Central memory CD4-positive, alpha-beta T cell (primary cell): ENCODE data around the gene ANKRD6.

Source experiments
- DNase-seq: peaks from one replicate; pipeline ENCODE4 v3.0.0; 2022

The ANKRD6 gene

GRCh38 chr6:89475634-89476033 lies 42.7 kb downstream of the ANKRD6 start:
- DNase-seq: peak; percentile 14

GRCh38 chr6:89479897-89480296 lies 46.9 kb downstream of the ANKRD6 start:
- DNase-seq: no peak

DNA sequence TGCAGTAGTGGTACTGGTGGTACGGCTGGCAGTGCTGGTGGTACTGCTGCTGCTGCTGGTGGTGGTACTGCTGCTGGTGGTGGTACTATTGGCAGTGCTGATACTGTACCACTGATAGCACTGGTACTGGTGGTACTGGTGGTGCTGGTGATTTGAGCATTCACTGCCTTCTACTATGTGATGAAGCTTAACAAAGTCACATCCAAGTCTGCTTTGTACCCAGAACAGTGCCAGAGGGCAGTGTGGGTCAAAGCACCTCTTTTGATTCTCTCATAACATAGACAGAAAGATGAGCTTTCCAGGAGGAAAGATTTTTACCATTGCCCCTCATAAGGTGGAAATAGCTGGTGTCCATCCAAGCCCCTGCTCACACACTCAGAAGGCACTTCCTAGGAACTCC lies 48.7 kb downstream of the ANKRD6 start:
- no peak for DNase-seq

DNA sequence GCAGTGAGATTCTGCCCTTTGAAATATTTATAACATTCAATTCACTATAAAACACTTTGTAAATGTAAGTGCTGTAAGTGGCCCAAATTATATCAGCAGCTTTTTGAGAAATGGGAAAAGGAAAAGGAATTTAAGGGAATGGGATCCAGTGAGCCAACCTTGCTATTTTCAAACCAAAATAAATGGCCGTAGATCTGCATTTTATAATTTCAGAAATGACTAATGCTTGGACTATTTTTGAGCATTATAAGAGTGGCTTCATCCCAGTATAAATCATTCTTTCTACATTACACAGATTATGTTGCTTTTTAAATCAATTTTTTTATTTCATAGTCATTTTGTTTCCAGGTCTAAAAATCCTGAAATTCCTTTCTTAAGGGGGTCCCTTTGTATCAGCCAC lies 49.2 kb downstream of the ANKRD6 start:
- no peak for DNase-seq

- DNase-seq: no peak
Observed at GRCh38 chr6:89483111-89483720, 50.3 kb downstream of the ANKRD6 start.

DNA sequence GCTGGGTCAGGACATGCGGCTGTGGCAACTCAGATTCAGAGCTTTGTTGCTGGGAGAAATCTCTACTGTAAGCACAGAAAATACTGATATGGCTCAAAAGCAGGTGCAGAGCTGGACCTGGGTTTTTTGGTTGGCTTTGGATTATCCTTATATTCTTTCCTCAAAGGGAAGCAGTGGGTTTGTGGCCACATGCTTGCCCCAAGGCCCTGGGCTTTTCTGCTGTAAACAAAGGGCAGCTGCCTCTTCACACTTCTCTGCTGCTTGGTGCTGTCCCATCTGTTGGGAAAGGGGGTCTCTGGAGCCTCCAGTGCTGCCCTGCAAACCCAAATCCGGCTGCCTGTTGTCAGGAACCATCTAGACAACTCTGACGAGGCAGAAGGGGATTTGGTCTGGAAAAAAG lies 52.4 kb downstream of the ANKRD6 start:
- no peak for DNase-seq

DNA sequence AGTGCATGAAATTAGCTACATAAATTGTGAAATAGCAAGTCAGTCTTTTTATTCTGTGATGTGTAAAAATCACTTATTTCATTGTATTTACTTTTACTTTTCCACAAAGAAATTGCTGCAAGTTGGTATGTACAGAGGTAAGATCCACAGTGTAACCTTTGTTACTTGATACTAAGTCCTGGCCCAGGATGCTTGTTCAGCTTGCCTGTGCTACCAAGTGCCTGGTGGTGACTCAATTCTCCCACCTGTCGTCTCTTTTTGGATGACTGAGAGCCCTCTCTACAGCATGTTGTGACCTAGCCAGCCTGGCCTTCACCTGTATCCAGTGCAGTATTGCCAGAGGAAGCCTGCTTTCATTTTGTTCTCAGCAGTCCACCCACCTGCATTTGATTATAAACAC lies 54.9 kb downstream of the ANKRD6 start:
- DNase-seq: no peak

GRCh38 chr6:89488438-89488837 lies 55.5 kb downstream of the ANKRD6 start:
- no peak for DNase-seq

- no peak for DNase-seq
Observed at GRCh38 chr6:89489078-89489477, 56.1 kb downstream of the ANKRD6 start.

DNA sequence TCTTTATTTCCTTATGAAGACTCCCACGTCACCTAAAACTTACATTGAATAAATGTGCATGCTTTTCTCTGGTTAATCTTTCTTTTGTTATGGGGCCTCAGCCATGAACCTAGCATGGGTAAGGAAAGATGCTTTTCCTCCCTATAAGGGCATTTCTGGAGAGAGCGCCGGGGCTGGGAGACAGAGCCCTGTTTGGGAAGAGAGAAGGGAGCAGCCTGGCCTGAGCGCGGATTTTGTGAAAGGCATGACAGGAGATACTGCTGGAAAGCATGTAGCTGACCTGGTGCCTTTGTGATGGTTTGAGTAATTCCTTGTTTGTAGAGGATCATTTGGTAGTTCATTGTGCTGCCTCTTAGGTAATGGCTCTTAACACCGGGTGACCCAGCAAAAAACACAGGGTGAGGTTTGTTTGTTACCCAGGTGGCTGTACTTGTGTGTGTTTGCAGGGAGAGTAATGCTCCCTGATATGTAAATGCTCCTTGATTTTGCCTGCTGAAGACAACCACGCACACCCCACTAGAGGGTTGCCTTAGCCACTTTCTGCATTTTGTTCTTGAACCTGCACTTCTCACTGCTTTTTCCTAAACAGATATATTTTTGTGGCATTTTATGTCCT lies 59.2 kb downstream of the ANKRD6 start:
- DNase-seq: no peak

GRCh38 chr6:89494131-89494793 lies 61.3 kb downstream of the ANKRD6 start:
- DNase-seq: no peak

GRCh38 chr6:89495961-89496535 lies 63.1 kb downstream of the ANKRD6 start:
- DNase-seq: no peak

DNA sequence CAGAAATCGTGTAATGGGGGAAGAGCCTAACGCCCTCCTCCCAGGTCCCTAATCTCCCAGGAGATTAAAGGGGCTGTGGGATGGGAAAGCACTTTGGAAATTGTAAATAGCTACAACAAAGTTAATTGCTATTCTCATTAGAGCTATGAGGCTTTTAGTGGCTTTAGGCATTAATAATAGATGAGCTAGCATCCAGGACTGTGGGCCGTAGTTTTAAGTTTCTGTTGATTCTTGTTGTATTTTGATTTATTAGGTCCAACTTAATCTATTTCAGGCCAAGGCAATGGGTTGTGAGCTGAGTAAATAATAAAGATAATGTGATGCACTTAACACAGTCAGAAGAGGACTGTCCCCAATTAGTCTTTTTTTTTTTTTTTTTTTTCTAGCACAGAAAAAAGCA lies 67.7 kb downstream of the ANKRD6 start:
- no peak for DNase-seq

DNA sequence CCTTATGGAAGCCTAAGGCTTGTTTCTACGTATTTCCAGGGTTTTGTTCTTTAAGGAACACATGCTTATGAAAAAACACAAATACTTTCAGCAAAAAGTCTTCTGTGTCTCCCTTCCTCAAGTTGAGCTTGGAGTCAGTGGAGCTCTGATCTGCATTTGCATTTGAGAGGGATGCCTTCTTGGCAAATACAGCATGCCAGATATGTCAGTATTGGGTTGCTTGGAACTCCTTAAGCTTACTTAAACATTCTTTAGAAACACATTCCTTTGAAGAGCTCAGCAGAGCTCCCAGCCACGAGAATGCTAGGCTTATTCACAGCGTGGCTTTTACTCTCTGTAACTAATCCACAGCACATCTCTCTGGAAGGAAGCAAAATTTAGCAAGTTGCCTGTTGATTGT lies 68.3 kb downstream of the ANKRD6 start:
- DNase-seq: no peak

DNA sequence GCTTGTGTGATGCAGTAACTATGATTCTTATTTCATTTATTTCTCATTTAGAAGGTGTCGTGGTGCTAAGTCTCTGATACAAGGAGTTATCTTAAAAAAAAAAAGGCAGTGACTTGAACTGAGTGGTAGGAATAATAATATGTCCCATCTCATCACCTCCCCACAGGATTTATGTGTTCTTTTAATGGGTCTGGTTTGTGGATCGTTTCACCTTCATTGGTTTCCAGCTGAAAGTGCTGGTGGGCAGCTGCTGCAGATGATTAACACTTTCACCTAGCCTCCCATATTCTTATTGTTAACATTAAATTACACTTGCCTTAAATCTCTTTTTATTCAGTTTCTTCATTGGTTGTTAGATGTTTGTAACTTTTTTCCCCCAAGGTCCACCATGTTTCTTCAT lies 68.8 kb downstream of the ANKRD6 start:
- no peak for DNase-seq

GRCh38 chr6:89503641-89504040 lies 70.7 kb downstream of the ANKRD6 start:
- DNase-seq: no peak

GRCh38 chr6:89505847-89506246 lies 72.9 kb downstream of the ANKRD6 start:
- DNase-seq: no peak

GRCh38 chr6:89506716-89507617 lies 74.0 kb downstream of the ANKRD6 start:
- DNase-seq: no peak

GRCh38 chr6:89508755-89509563 lies 76.0 kb downstream of the ANKRD6 start:
- DNase-seq: no peak

DNA sequence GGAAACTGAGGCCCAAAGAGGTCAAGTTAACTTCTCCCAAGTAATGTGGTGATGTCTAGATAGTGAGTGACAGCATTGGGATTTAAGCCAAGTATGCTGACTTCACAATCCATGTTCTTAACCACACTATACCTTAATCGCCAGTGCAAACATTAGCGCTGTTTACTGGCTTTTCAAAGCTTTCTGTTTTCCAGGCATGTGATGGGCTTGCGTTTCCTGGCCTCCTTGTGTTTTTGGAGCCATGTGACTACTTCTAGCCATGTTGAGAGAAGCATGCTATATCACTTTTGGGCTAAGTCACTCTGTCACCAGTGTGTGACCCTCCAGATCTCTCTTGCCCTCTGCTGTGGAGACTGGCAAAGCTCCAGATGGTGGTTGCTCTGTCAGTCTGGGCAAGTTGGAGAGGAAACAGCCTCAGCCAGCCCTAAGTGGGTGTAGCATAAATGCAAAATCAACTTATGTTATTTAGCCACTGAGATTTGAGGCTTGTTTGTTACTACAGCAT lies 76.9 kb downstream of the ANKRD6 start:
- DNase-seq: no peak

DNA sequence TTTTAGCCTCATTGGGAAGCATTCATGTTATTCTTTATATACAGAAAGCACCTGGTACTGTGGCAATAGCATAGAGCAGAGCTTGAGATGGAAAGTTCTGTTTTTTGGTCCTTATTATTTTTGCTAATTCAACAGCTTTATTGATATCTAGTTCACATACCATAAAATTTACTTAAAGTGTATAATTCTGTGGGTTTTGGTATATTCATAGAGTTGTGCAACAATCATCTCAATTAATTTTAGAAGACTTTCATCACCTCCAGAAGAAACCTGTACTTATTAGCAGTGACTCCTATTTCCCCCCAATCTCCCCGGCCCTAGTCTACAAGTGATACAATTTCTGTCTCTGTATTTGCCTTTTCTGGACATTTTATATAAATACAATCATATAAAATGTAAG lies 77.4 kb downstream of the ANKRD6 start:
- no peak for DNase-seq
